GM21825 (cell line): Measurements from ENCODE around the gene SSBP3.

Experiments used
- ATAC-seq: cut with Tn5 transposase; IDR thresholded peaks from one replicate; pipeline ENCODE4 v1.9.1; 2021; ENCODE audit warnings: mild to moderate bottlenecking, moderate library complexity; ENCODE audit not compliant: unreplicated experiment

The SSBP3 gene

DNA sequence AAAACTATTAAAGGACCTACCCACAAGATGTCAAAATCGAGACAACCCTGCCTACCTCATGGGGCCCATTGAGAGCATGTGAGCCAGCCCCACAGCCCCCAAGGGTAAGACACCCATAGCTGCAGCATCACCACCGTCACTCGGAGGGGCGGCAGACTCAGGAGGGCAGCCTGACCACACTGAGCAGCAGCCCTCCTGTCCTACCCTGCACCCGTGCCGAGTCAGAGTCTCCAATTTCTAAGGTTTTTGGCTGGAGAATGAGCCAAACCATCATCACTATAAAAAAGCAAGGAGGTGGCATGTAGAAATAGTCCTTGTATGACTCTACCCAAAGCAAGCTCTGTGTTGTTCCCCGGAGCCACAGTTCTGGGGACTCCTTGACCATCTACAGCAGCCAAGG is 94.7 kb downstream of the SSBP3 start:
- ATAC-seq: no peak

DNA sequence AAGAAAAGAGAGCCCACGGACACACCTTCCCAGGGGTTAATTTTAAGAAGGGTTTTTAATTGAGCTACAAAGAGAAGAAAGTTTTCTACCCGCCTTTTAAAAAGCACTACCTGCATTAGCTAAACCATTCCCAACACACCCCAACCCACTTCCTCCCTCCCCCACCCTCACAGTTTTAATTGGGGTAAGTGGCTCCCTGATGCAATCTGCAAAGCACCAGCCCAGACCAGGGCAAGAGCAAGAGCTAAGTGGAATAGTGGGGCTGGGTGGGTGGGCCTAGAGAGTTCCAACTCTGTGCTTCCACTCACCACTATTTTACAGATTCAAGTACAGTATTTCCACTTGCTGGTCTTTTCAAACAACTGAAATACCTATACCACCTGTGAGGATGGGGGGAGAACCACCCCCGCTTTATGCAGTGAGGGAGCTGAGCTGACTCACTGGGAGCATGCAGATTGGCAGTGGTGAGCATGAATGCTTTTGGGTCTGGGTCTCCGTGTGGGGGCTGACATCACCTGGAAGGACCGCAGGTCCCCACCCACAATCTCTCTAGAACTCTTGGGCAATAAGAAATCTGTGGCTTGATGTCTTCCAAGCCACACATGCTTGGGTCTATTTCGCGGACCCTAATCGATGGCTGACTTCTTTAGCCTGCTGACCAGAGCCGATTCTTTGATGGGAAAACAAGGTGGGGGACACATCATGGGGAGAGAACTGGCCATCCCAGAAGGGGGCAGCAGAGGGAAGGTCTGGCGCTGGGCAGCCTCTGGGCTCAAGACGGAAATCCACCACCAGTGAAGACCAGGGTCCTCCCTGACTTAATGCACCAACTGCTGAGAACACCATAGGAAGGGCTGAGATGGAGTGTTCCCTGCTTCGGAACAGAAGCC is 95.5 kb downstream of the SSBP3 start:
- no peak for ATAC-seq

DNA sequence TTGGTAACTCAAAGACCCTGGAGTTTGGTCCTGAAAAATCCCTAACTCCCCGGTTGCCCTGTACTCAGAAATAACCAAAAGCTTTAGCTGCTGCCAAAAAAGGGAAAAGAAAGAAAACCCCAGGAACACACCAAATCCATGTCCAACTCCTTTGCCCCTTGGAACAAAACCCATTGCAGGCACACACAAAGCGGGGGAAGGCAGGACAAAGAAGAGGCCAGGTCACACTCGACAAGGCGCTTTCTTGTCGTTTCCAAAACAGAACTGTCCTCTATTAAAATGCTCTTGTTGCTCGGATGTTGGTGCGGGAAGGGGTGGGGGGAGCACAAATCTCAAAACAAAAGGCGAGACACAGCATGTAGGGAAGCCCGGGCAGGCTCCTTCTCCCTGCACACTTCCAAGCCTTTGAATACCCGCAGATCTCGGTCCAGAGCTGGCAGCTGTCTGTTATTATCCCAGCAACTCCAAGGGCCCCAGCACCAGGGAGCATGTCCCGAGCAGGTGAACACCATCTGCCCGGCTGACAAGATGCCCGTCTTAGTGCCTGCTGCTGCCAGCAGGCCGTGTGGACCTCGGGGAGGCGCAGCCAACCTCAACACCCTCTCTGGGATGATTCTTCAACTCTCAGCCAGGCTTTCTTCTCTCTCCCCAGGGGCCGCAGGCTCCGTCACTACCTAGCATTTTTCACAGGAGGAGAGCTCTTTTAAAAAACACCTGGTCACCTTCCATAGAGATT is 96.4 kb downstream of the SSBP3 start:
- ATAC-seq: no peak

DNA sequence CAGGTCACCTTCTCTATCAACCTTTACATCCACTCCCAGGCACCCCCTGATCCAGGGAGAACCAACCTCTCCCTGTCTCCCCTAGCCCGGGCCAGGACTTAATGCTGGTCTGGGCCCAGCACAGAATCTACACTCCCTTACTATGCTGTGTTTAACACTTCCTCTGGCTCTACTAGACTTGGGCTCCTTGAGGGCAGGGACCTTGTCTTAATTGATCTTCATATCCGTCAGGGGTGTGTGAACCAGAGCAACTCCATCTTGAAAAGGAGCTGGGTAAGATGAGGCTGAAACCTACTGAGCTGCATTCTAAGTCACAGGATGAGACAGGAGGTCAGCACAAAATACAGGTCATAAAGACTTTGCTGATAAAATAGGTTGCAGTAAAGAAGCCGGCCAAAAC is 98.9 kb downstream of the SSBP3 start:
- ATAC-seq: no peak

DNA sequence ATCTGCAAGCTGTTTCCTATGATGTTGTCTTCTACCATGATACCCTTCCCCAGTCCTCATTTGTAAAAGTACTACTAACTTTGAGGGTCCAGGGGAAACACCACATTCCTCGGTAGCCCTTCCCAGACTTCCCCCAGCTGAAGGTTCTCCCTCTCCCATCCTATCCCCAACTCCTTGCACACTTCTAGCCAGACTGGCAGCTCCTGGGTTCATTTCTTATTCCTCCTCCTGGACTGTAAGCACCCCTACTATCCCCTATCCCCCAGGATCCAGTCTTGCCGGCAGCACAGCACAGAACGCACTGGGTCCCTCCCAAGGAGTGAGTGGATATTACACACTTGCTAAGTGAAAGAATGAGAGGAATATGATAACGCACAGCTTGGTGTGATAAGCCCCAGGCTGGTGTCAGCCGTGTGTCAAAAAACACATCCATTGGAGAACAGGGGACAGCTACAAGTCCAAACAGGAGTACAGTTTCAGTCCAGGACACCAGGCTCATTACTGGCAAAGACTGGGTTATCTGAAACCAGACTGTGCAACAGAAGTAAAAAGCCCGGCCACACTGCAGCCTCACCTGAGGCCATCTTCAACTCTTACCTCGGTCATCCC is 100.2 kb downstream of the SSBP3 start:
- ATAC-seq: no peak

DNA sequence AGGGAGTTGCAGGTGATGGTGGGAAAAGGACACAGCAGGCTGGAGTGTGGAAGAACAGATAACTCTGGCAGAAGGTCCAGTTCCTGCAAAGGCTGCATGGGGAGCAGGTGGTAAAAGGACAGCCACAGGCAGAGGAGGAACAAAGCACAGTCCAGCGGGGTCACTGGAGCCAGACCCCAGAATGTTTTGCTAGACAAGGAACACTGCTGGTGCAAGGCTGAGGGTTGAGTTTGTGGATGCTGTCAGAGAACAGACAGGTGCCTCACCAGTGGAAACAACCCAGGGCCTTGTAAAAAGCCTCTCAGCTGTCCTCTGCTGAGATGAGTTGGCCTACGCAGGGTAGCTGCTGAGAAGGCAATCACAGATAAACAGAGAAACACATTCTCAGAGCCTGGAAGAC is 101.7 kb downstream of the SSBP3 start:
- ATAC-seq: no peak

DNA sequence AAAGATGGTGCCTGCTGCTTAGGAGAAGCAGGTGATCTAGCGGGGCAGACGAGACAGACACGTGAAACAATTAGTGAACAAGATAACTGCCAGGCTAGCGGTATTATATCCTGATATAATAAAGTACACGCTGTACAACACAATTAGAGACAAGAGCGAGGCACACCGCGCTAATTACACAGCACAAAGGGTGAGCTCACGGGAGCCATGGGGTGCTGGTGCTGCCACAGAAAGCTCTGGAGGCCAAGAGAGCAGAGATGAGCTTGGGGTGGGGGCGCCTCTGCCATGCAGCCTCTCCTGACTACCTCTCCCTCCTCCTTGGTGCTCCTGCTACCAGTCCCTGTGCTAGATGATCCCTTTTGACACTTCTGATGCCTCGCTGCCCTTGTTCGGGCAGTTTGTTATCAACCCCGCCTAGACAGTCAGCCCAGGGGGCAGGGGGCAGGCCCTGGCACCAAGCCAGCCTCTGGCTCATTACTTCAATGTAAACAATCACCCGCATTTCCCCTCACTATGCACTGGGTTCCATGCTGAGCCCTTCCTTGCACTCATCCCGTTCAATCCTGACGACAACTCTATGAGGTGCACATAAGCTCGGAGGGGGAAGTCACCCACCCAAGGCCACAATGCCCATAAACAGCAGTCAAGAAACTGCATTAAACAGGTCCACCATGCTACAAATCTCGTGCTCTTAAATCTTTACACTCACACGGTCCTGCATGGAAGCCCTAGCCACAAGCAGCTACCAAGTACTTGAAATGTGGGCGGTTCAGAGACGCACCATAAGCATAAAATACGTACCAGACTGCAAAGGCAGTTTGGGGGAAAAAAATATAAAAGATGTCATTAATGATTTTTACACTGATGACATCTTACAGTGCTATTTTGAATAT is 103.0 kb downstream of the SSBP3 start:
- no peak for ATAC-seq

DNA sequence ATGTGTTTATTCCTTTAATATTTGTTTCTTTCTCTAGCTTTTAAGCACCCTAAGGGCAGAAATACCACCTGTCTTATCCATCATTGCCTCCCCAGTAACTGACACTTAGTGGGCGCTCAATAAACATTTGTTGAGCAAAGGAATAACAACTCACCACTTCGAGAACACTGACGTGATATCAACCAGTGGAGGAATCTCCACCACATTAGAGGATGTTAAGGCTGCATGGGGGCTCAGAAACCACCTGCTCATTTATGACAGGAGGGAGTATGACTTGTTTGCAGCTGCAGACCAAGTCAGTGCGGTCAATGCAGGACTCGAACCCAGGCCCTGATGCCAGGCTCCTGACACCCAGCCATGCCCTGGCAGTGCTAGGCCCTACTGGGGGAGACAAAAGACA is 103.6 kb downstream of the SSBP3 start:
- no peak for ATAC-seq

DNA sequence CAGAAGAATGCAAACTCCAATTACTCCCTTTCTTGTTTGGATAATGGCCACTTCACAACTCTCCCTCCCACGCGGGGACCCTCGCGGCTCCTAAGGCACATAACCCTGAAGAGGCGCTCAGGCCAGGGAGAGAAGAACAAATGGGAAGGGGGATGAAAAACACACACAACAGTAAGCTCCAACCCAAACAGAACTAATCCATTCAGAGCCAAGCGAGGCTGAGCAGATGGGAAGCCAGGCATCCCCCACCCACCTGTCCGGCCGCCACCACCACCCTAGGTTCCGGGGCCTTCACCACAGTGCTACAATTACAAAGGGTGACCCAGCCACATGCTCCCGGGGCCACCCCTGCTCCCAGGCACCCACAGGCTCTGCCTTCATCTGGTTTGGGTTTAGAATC is 104.7 kb downstream of the SSBP3 start:
- no peak for ATAC-seq

DNA sequence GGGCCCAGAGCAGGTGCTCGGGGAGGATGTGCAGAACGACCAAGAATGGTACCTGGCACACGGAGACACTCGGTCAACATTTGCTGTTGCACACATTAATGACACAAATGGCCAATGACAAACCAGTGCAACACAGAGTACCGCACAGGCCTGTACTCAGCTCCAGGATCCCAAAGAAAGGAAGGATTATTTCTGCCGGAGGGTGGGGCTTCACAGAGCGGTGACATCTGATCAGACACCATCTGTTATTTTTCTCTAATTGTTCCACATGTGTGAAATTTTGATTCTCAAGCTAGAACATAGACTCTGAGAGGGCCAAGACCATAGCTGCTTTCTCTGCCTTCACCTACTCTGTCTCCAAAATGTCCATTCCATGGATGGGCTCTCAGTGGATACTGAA is 105.8 kb downstream of the SSBP3 start:
- ATAC-seq: no peak

DNA sequence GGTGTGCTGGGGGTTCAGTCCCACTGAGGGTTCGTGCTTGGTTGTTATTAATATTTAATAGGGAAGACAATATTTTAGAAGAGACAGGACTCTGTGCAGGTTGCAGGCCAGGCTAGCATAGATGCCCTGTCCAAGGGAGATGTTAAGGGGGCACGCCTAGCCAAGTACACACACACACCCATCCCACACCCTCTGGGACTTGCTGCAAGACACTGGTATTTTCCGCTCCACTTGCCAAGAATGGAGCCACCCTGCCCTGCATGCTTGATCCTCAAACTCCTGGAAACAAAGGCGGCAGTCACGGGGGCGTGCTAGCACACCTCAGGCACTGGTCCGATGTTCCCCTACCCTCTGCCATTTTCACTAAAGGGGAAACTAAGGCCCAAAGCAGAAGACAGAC is 107.2 kb downstream of the SSBP3 start:
- ATAC-seq: no peak

DNA sequence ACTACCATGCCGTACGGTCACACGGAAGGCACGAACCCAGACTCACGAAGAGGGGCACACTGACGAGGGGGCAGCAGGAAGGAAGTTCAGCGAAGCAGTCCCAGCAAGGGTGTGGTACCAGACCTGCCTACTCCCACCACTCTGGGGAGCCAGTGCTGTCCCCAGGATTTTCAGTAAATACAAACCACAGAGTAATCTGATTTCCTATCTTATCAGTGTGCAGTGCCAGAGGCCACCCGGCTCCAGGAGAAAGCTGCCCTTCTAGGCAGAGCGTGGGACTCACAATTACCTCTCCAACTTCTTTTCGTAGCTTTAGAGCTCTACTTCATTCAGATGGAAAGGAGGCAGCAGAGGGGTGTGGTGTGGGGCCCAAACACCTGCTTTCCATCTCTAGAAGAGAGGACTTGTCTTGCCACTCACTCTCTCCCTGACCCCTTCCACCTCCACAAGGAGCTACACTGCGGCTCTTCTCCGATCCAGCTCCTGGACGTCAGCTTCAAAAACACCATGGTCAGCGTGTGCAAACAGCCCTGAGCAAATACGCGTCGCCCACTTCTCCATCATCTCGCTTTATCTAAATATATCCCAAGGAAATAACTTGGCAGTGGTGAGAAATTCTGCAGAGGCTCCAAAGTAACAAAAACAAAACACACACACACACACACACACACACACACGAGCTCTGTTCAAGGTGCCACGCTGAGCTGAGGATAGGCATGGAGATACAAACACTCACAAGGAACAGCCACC is 107.7 kb downstream of the SSBP3 start:
- no peak for ATAC-seq

DNA sequence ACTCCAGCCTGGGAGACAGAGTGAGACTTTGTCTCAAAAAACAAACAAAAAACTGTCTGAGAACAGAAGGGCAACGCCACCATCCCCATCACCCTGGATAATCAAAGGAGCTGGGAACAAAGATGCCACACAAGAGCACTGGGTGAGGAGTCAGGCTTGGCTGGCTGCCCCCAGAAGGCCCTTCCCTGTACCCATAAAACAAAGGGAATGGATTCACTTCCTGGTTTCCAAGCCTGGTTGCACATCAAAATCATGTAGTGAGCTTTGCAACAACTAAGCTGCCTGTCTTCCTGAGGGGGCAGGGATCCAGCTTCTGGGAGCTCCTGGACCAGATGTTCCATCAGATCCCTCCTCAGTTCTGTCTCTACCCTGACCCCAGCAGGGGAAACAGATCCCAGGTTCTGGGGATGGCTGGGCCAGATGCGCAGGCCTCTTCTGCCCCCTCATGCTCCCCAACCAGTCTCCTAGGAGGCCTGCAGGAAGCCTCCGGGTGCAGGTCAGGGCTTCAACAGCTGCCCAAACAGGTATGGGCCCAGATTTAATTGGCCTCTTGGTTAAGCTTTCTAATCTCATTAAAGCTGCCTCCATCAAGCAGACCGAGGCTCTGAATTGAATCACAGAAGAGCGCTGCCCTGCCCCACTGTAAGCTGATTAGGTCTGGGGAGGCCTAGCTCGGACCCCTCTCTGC is 108.5 kb downstream of the SSBP3 start:
- no peak for ATAC-seq

DNA sequence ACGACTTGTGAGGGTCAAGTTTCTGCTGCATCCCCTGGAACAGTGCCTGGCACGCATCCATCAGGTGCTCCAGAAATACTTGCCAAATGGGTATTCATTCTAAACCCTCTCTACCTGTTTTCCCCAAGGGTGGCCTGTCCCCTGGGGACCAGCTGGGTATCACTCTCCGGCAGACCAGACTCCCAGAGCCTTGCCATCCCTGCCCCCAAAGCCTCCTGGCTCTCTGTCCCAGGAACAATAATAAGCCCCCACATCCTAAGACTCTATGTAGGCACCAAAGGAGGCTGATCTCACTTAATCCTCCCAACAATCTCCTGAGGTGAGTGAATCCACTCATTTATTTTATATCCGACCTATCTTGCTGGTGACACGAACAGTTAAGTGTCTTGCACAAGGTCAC is 109.5 kb downstream of the SSBP3 start:
- ATAC-seq: no peak

DNA sequence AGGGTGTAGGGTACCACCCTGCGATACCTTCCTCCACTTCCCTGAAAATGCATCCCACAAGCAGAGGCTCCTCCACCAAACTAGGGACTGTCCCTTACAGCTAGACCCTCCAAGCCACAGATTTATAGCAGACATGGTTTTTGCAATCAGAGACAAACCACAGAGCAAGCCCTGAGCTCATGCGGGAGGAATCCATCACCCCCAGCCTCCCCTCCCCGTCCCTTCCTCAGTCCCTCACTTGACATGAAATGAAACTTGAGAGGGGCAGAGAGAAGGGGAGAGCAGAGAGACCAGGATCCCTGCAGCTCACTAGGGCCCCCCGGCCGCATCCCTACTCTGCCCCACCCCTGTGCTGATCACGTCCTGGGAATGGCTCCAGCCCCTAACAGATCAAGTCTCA is 111.3 kb downstream of the SSBP3 start:
- no peak for ATAC-seq

DNA sequence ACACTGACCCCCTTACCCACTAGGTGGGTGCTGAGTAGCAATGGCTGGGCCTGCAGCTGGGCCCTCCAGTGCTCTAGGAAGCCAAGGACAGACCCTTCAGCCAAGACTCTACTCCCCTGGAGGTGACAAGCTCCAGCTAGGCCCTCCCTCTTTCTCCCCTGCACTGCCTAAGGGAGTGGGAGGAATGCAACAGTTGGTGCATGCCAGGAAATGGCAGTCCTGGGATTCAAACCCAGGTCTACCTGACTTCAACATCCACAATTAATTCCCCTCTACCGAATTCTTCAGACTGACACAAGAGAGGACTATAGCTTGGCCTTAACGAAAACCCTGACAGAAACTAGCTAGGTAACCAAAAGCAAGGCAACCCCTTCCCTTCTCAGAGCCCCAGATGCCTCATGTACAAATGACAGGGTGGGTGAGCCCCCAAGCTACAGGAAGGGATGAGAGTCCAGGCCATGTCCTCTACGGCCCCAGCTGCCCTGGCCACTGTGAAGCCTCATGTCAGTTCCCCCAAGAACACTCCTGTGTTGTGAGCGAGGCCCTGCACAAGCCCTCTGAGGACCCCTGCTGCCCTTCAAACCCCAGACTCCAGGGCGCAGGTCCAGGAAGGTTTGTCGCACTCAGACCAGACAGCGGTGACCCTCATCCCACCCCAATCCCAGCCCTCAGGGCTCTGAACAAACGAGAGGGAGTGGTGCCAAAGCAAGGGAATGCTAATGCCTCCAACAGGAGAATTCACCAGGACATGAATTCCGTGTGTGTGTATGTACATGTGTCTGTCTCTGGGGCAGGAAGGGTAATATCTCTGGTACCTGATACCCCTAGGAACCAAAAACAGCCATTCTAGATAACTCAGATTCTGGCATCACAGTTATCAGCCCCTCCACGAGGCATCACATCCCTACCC is 113.9 kb downstream of the SSBP3 start:
- no peak for ATAC-seq

DNA sequence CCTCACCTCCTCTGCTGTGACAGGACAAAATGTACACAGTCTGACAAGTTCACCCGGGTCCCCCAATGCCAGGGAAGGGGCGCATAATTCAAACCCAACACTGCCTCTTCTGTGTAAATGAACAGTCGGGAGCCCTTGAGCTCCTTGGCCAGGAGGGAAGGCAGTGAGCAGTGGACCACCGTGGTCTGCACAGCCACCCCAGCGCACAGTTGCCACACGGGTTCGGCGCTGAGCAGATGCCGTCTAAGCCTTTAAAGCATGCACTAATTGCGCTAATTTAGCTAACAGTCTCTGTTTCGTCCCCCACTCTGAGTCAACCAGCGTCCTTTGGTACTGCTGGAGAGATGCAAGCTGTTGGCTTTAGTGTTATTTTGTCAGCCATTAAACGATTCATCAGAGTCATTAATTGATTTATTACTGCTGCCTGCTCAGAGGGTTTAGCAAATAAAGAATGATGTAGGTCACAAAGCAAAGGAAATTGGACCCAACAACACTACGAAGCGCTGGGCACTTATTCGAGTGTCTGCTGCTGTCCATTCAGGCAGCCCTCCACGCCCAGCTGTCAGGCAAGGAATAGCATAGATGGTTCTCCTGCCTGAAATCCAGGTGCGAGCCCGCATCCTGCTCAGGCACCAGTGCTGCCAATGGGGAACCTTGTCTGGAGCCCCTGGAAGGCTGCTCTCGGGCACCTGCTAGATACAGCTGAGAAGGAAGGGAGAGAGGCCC is 114.8 kb downstream of the SSBP3 start:
- no peak for ATAC-seq
